ENCODE measurements around the gene CRISP3. TPM values are rescaled to one million over a fixed set of nuclear protein-coding genes. Genes with fewer than 3 reads are reported as not detected.

Gene CRISP3
- total RNA-seq, 1 experiment from 2014 or later, result 0.79 TPM

- no TSS peak for BruUV-seq (replicated peaks)
- no peaks in the 10 kb centered on the region; the same call in 1 of the 2 replicates for H3K9me2 ChIP-seq (ENCODE audit: insufficient read depth)
- ChIA-PET CTCF (no interaction called here), POLR2A (ENCODE audit: unreplicated experiment) (no interaction called here)
- H3K4me3 ChIP-seq, result no peak within 1 kb of the TSS
- H3K27ac ChIP-seq, result no peak within 1 kb of the TSS
- H3K27me3 ChIP-seq (ENCODE audit: insufficient read depth, low read depth), result 0 out of 2 replicates have a peak, but pooled peaks cover 4% of the 10 kb centered on the region
- no peak within 1 kb of the TSS for H2AFZ ChIP-seq
- H3K79me2 ChIP-seq (ENCODE audit: low read depth), result no peaks in the 10 kb centered on the region
- no peaks in the 10 kb centered on the region for H3K9me3 ChIP-seq (ENCODE audit: insufficient read depth, low read depth)
- H3K4me2 ChIP-seq, result no peak within 1 kb of the TSS
- TF ChIP-seq, protein P1, sequence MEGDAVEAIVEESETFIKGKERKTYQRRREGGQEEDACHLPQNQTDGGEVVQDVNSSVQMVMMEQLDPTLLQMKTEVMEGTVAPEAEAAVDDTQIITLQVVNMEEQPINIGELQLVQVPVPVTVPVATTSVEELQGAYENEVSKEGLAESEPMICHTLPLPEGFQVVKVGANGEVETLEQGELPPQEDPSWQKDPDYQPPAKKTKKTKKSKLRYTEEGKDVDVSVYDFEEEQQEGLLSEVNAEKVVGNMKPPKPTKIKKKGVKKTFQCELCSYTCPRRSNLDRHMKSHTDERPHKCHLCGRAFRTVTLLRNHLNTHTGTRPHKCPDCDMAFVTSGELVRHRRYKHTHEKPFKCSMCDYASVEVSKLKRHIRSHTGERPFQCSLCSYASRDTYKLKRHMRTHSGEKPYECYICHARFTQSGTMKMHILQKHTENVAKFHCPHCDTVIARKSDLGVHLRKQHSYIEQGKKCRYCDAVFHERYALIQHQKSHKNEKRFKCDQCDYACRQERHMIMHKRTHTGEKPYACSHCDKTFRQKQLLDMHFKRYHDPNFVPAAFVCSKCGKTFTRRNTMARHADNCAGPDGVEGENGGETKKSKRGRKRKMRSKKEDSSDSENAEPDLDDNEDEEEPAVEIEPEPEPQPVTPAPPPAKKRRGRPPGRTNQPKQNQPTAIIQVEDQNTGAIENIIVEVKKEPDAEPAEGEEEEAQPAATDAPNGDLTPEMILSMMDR (conservative IDR thresholded peaks at IDR 0.05), result no peak
- no peak for TF ChIP-seq EZH2 (IDR thresholded peaks at IDR 0.05; ENCODE audit: low read depth)
- no peaks in the 10 kb centered on the region for H3F3A ChIP-seq (ENCODE audit: insufficient read depth, low read depth)
- H3K36me3 ChIP-seq (ENCODE audit: low read depth), result no peaks in the 10 kb centered on the region
- H3K4me1 ChIP-seq (replicated peaks; ENCODE audit: insufficient read depth), result no peaks in the 10 kb centered on the region
- intact Hi-C loops (cut with micrococcal nuclease; ENCODE audit: unreplicated experiment), result no loop called here
- DNase-seq, result no peak
- no peaks in the 10 kb centered on the region for H4K20me1 ChIP-seq (ENCODE audit: insufficient read depth)
Observed at GRCh38 chr6:49713346-49713745, 30.8 kb downstream of the CRISP3 start, which contains the start of gene CRISP2. Gene CRISP2, minus strand, starts transcription at chr6:49713543. Its CDS starts 4,347 bp downstream, at chr6:49709196.

DNA sequence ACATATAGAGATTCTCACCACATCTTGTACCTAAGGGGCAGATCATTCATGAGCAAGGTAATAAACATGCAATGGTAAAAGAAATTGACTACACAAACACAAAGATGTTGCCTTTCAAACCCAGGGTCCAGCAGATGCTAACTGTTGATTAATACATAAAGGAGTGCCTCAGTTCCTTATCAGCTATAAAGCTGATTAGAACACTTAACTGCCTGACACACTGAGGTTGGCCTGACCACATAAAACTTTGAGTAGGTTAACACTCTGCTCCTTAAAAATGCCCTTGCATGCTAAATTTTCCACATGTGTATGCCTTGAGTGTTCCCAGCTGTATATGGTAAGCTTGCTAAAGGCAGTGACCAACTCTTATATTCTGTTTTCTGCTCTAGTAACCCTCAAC, 45.7 kb downstream of the CRISP3 start:
- intact Hi-C loops (cut with micrococcal nuclease; ENCODE audit: unreplicated experiment), result no loop called here

DNA sequence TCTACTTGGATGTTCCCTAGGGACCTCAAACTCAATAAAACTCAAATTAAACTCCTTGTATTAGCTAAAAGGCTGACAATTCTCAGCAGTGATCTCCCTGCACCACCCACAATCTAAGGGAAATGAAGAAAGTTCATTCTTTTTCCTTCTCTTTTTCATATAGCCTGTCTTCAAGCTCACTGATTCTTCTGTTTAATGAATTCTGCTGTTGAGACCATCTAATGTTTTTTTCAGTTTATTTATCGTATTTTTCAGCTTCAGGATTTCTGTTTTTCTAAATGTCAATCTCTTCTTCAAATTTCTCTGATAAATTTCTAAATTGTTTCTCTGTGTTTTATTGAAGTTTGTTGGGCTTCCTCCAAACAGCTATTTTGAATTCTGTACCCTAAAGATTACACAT, 50.7 kb downstream of the CRISP3 start:
- DNase-seq, result no peak
- Histone ChIP-seq H3K79me2 (ENCODE audit: low read depth) (no peaks in the 10 kb centered on the region), H3K36me3 (ENCODE audit: low read depth) (no peaks in the 10 kb centered on the region), H4K20me1 (ENCODE audit: insufficient read depth) (no peaks in the 10 kb centered on the region), H3K4me1 (replicated peaks; ENCODE audit: insufficient read depth) (no peaks in the 10 kb centered on the region), H3K9me3 (ENCODE audit: insufficient read depth, low read depth) (peaks cover 4% of the 10 kb centered on the region; the same call in 1 of the 2 replicates), H3K27me3 (ENCODE audit: insufficient read depth, low read depth) (no peaks in the 10 kb centered on the region), H3K4me2 (no peak overlapping the region), H2AFZ (no peak overlapping the region), H3K9me2 (ENCODE audit: insufficient read depth) (no peaks in the 10 kb centered on the region; the same call in 1 of the 2 replicates), H3K27ac (no peak overlapping the region), H3K4me3 (no peak overlapping the region), H3F3A (ENCODE audit: insufficient read depth, low read depth) (no peaks in the 10 kb centered on the region)
- ChIA-PET POLR2A (ENCODE audit: unreplicated experiment) (no interaction called here), CTCF (no interaction called here)
- intact Hi-C loops (cut with micrococcal nuclease; ENCODE audit: unreplicated experiment), result no loop called here
- no TSS peak for BruUV-seq (replicated peaks)
- TF ChIP-seq EZH2 (IDR thresholded peaks at IDR 0.05; ENCODE audit: low read depth), result no peak
- TF ChIP-seq, protein P1 (conservative IDR thresholded peaks at IDR 0.05), result no peak

More for the DNA sequence above, 45.7 kb downstream of the CRISP3 start:
- TF ChIP-seq, protein P1 (conservative IDR thresholded peaks at IDR 0.05), result no peak
- TF ChIP-seq EZH2 (IDR thresholded peaks at IDR 0.05; ENCODE audit: low read depth), result no peak
- no peak overlapping the region for H3K4me2 ChIP-seq
- no peak overlapping the region for H3K27ac ChIP-seq
- no peak for DNase-seq
- H3K36me3 ChIP-seq (ENCODE audit: low read depth), result no peaks in the 10 kb centered on the region
- no TSS peak for BruUV-seq (replicated peaks)
- no peaks in the 10 kb centered on the region for H3K4me1 ChIP-seq (replicated peaks; ENCODE audit: insufficient read depth)
- ChIA-PET CTCF (interaction anchor here (0.5 to 0.6 kb wide), 2 partner anchors 165 to 539 kb away, joined by 4 to 6 read pairs; no protein-coding TSS in a partner anchor), POLR2A (ENCODE audit: unreplicated experiment) (interaction anchor here (0.6 kb wide), 1 partner anchor 22 kb away, joined by 4 read pairs; no protein-coding TSS in a partner anchor)
- no peaks in the 10 kb centered on the region for H3K27me3 ChIP-seq (ENCODE audit: insufficient read depth, low read depth)
- H3K4me3 ChIP-seq, result no peak overlapping the region
- H3K9me2 ChIP-seq (ENCODE audit: insufficient read depth), result no peaks in the 10 kb centered on the region
- H3F3A ChIP-seq (ENCODE audit: insufficient read depth, low read depth), result no peaks in the 10 kb centered on the region
- H2AFZ ChIP-seq, result no peak overlapping the region
- no peaks in the 10 kb centered on the region for H3K79me2 ChIP-seq (ENCODE audit: low read depth)
- peaks cover 10% of the 10 kb centered on the region; the same call in 1 of the 2 replicates for H3K9me3 ChIP-seq (ENCODE audit: insufficient read depth, low read depth)
- H4K20me1 ChIP-seq (ENCODE audit: insufficient read depth), result no peaks in the 10 kb centered on the region
